ENCODE data around the gene ARL15. TPM values are rescaled to one million over a fixed set of nuclear protein-coding genes. Genes with fewer than 3 reads are reported as not detected.

Gene ARL15
- polyA plus RNA-seq, 1 donor from 2014 or later = 10.9 TPM

- no peak overlapping the region for H3K4me3 Mint-ChIP-seq
- peaks cover 2% of the 10 kb centered on the region for H3K36me3 Mint-ChIP-seq
- H3K4me1 Mint-ChIP-seq = peaks cover 12 to 26% (median 20%) of the 10 kb centered on the region in 3 donors
- H3K27me3 Mint-ChIP-seq = no peaks in the 10 kb centered on the region
- H3K27ac Mint-ChIP-seq = no peak overlapping the region
- H3K9me3 Mint-ChIP-seq = no peaks in the 10 kb centered on the region
Observed at GRCh38 chr5:54305737-54306136, 4.6 kb downstream of the ARL15 start.

- no peak overlapping the region for H3K27ac Mint-ChIP-seq
- H3K27me3 Mint-ChIP-seq = no peaks in the 10 kb centered on the region
- peaks cover 8 to 26% (median 18%) of the 10 kb centered on the region in 3 donors for H3K4me1 Mint-ChIP-seq
Observed at GRCh38 chr5:54304040-54304439, 6.3 kb downstream of the ARL15 start.

GRCh38 chr5:54302267-54302687 lies 8.1 kb downstream of the ARL15 start:
- no peak overlapping the region for H3K4me3 Mint-ChIP-seq
- no peaks in the 10 kb centered on the region for H3K9me3 Mint-ChIP-seq
- H3K36me3 Mint-ChIP-seq = peaks cover 2% of the 10 kb centered on the region
- H3K27me3 Mint-ChIP-seq = no peaks in the 10 kb centered on the region
- H3K4me1 Mint-ChIP-seq = peaks cover 8 to 31% (median 29%) of the 10 kb centered on the region in 3 donors
- no peak overlapping the region for H3K27ac Mint-ChIP-seq

More at GRCh38 chr5:54304040-54304439, 6.3 kb downstream of the ARL15 start:
- Mint-ChIP-seq H3K9me3 (no peaks in the 10 kb centered on the region), H3K36me3 (peaks cover 2% of the 10 kb centered on the region), H3K4me3 (no peak overlapping the region)

GRCh38 chr5:54301849-54302248 lies 8.5 kb downstream of the ARL15 start:
- Mint-ChIP-seq H3K36me3 (peaks cover 2% of the 10 kb centered on the region), H3K27me3 (no peaks in the 10 kb centered on the region), H3K27ac (no peak overlapping the region), H3K9me3 (no peaks in the 10 kb centered on the region), H3K4me1 (peaks cover 8 to 35% (median 29%) of the 10 kb centered on the region in 3 donors), H3K4me3 (no peak overlapping the region)

GRCh38 chr5:54301220-54301619 lies 9.2 kb downstream of the ARL15 start:
- Mint-ChIP-seq H3K36me3 (peaks cover 2% of the 10 kb centered on the region), H3K4me1 (peaks cover 10 to 39% (median 29%) of the 10 kb centered on the region in 3 donors), H3K9me3 (no peaks in the 10 kb centered on the region), H3K27me3 (no peaks in the 10 kb centered on the region), H3K27ac (no peak overlapping the region), H3K4me3 (no peak overlapping the region)

GRCh38 chr5:54298947-54299346 lies 11.4 kb downstream of the ARL15 start:
- H3K9me3 Mint-ChIP-seq = no peaks in the 10 kb centered on the region
- no peaks in the 10 kb centered on the region for H3K27me3 Mint-ChIP-seq
- peaks cover 2% of the 10 kb centered on the region for H3K36me3 Mint-ChIP-seq
- peaks cover 10 to 47% (median 46%) of the 10 kb centered on the region in 3 donors for H3K4me1 Mint-ChIP-seq
- no peak overlapping the region for H3K4me3 Mint-ChIP-seq
- H3K27ac Mint-ChIP-seq = no peak overlapping the region

GRCh38 chr5:54296386-54296785 lies 14.0 kb downstream of the ARL15 start:
- no peak overlapping the region for H3K27ac Mint-ChIP-seq

GRCh38 chr5:54295651-54296276 lies 14.6 kb downstream of the ARL15 start:
- H3K36me3 Mint-ChIP-seq = no peaks in the 10 kb centered on the region
- no peak overlapping the region for H3K4me3 Mint-ChIP-seq
- H3K4me1 Mint-ChIP-seq = peaks cover 11 to 44% (median 40%) of the 10 kb centered on the region in 3 donors
- H3K27ac Mint-ChIP-seq = no peak overlapping the region
- H3K27me3 Mint-ChIP-seq = no peaks in the 10 kb centered on the region
- H3K9me3 Mint-ChIP-seq = no peaks in the 10 kb centered on the region

More at GRCh38 chr5:54296386-54296785, 14.0 kb downstream of the ARL15 start:
- Mint-ChIP-seq H3K27me3 (no peaks in the 10 kb centered on the region), H3K4me3 (peak overlapping the region in 1 of 4 donors; percentile 7), H3K36me3 (peaks cover 2% of the 10 kb centered on the region), H3K4me1 (peaks cover 12 to 50% (median 45%) of the 10 kb centered on the region in 3 donors), H3K9me3 (no peaks in the 10 kb centered on the region)

- Mint-ChIP-seq H3K4me3 (no peak overlapping the region), H3K9me3 (no peaks in the 10 kb centered on the region), H3K36me3 (no peaks in the 10 kb centered on the region), H3K27me3 (peaks cover 1% of the 10 kb centered on the region), H3K27ac (no peak overlapping the region), H3K4me1 (peaks cover 16 to 44% (median 43%) of the 10 kb centered on the region in 3 donors)
Observed at GRCh38 chr5:54294097-54294667, 16.2 kb downstream of the ARL15 start.

GRCh38 chr5:54292866-54293265 lies 17.5 kb downstream of the ARL15 start:
- Mint-ChIP-seq H3K9me3 (peaks cover 0 to 6% (median 1%) of the 10 kb centered on the region in 3 donors), H3K27me3 (peaks cover 1% of the 10 kb centered on the region), H3K4me1 (peaks cover 13 to 35% (median 34%) of the 10 kb centered on the region in 3 donors), H3K27ac (no peak overlapping the region), H3K36me3 (no peaks in the 10 kb centered on the region), H3K4me3 (peak overlapping the region in 1 of 4 donors; percentile 32)

- no peak overlapping the region for H3K27ac Mint-ChIP-seq
- peaks cover 8 to 26% (median 25%) of the 10 kb centered on the region in 3 donors for H3K4me1 Mint-ChIP-seq
- no peak overlapping the region for H3K4me3 Mint-ChIP-seq
- peaks cover 1% of the 10 kb centered on the region for H3K36me3 Mint-ChIP-seq
- peaks cover 1% of the 10 kb centered on the region for H3K27me3 Mint-ChIP-seq
- H3K9me3 Mint-ChIP-seq = peaks cover 0 to 14% (median 6%) of the 10 kb centered on the region in 3 donors
Observed at GRCh38 chr5:54291498-54291897, 18.9 kb downstream of the ARL15 start.

- Mint-ChIP-seq H3K4me3 (peak overlapping the region in 1 of 4 donors; percentile 30), H3K27me3 (peaks cover 1% of the 10 kb centered on the region), H3K27ac (peak overlapping the region in 1 of 3 donors; percentile 28), H3K9me3 (peaks cover 0 to 19% (median 6%) of the 10 kb centered on the region in 3 donors), H3K36me3 (peaks cover 1% of the 10 kb centered on the region), H3K4me1 (peaks cover 8 to 20% (median 12%) of the 10 kb centered on the region in 3 donors)
Observed at GRCh38 chr5:54289769-54290168, 20.6 kb downstream of the ARL15 start.

- peaks cover 1% of the 10 kb centered on the region for H3K27me3 Mint-ChIP-seq
- H3K27ac Mint-ChIP-seq = no peak overlapping the region
- peaks cover 0 to 19% (median 6%) of the 10 kb centered on the region in 3 donors for H3K9me3 Mint-ChIP-seq
- peaks cover 8 to 12% (median 8%) of the 10 kb centered on the region in 3 donors for H3K4me1 Mint-ChIP-seq
- H3K4me3 Mint-ChIP-seq = peak overlapping the region in 2 of 4 donors; percentile 15 to 51
- peaks cover 1% of the 10 kb centered on the region for H3K36me3 Mint-ChIP-seq
Observed at GRCh38 chr5:54288568-54289217, 21.7 kb downstream of the ARL15 start.

- peaks cover 0 to 21% (median 6%) of the 10 kb centered on the region in 3 donors for H3K9me3 Mint-ChIP-seq
Observed at GRCh38 chr5:54285686-54286085, 24.7 kb downstream of the ARL15 start.

GRCh38 chr5:54284586-54284985 lies 25.8 kb downstream of the ARL15 start:
- no peaks in the 10 kb centered on the region for H3K27me3 Mint-ChIP-seq
- H3K9me3 Mint-ChIP-seq = peaks cover 0 to 21% (median 6%) of the 10 kb centered on the region in 3 donors
- no peak overlapping the region for H3K4me3 Mint-ChIP-seq
- peaks cover 0 to 3% (median 0%) of the 10 kb centered on the region in 3 donors for H3K4me1 Mint-ChIP-seq
- H3K36me3 Mint-ChIP-seq = peaks cover 11% of the 10 kb centered on the region
- no peak overlapping the region for H3K27ac Mint-ChIP-seq

More at GRCh38 chr5:54285686-54286085, 24.7 kb downstream of the ARL15 start:
- H3K4me3 Mint-ChIP-seq = no peak overlapping the region
- no peak overlapping the region for H3K27ac Mint-ChIP-seq
- peaks cover 1% of the 10 kb centered on the region for H3K27me3 Mint-ChIP-seq
- H3K36me3 Mint-ChIP-seq = peaks cover 4% of the 10 kb centered on the region
- peaks cover 4 to 8% (median 4%) of the 10 kb centered on the region in 3 donors for H3K4me1 Mint-ChIP-seq
